Left ventricle myocardium superior (tissue), 1 donor: ENCODE data around the gene ATP5F1E. TPM values are rescaled to one million over a fixed set of nuclear protein-coding genes. Genes with fewer than 3 reads are reported as not detected.
A peak's percentile ranks its signal among the peaks of the same experiment; 100 is the strongest.
"Not testable (repeated sequence)": the region's sequence is repeated elsewhere in the genome, so short reads cannot be mapped to it uniquely, and the experiment has no call there.

ENCODE experiments used
- ATAC-seq: fragments of 200-7000 bp; cut with Tn5 transposase; one replicate; pipeline ENCODE4 v1.9.1; 2020; ENCODE audit warnings: mild to moderate bottlenecking, moderate library complexity
- DNase-seq: peaks from one replicate; pipeline ENCODE4 v3.0.0-alpha.2; 2020
- intact Hi-C: fragments of 100-400 bp; cut with micrococcal nuclease; formaldehyde crosslinking; loops from one replicate; pipeline ENCODE4 v1.11.0; 2022
- total RNA-seq: library from RNA; stranded (reverse); fragmentation: NEBNext Ultra II Directional; extraction: Animal tissue kit (Norgen Biotek cat#: 25700); gene quantifications from one replicate; pipeline ENCODE4 v1.2.1, GENCODE V29; 2021
- donor health status: DM: no; HTN: yes; CAD: no; lungs with severe emphysema.

ATP5F1E gene
- total RNA-seq, 1 donor from 2014 or later, result 128 TPM

DNA sequence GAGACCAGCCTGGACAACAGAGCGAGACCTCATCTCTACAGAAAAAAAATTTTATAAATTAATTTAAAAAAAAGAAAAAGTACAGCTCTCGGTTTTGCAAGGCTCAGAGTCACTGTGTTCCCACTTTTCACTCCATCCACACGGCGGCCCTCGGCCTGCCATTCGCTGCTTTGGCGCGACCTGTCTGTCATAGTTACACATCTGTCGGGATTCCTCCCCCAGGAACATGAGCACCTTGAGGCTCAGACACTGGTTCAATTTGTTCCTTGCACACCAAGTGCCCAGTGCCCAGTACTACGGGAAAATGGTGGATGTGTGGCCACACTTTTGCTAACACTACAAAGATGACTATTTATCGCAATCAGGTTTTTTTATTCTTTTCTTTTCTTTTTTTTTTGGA, 33.5 kb downstream of the ATP5F1E start:
- DNase-seq (no peak), ATAC-seq (no peak)
- intact Hi-C loops, result no loop called here

DNA sequence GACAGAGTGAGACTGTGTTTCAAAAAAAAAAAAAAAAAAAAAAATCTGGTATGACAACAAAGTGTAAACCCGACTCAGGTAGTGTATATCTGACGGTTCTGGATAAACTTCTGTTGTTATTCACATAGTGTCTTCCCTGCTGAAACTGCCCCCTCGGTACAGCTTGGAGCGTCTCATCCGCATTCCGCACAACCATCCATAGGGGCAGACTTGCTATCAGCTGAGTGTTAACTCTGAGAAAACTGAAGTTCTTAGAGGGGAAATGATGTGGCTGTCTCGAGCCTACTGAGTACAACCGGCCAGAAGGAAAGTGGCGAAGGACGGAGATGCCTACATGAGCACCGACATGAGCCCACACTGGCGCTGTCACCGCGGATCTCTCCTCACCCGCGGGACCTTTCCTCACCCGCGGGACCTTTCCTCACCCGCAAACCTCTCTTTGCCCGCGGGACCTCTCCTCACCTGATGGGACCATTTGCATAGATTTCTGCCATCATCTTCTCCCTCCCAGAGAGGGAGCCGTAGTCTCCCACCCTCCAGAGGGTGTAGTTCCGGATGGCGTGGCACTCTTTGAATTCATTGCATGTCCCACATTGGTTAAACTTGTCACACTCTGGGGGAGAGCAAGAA, 34.9 kb downstream of the ATP5F1E start:
- no peak for ATAC-seq
- DNase-seq, result no peak
- intact Hi-C loops, result no loop called here

GRCh38 chr20:58996226-58996611, 35.9 kb downstream of the ATP5F1E start:
- ATAC-seq (no peak), DNase-seq (no peak)
- intact Hi-C loops, result no loop called here

DNA sequence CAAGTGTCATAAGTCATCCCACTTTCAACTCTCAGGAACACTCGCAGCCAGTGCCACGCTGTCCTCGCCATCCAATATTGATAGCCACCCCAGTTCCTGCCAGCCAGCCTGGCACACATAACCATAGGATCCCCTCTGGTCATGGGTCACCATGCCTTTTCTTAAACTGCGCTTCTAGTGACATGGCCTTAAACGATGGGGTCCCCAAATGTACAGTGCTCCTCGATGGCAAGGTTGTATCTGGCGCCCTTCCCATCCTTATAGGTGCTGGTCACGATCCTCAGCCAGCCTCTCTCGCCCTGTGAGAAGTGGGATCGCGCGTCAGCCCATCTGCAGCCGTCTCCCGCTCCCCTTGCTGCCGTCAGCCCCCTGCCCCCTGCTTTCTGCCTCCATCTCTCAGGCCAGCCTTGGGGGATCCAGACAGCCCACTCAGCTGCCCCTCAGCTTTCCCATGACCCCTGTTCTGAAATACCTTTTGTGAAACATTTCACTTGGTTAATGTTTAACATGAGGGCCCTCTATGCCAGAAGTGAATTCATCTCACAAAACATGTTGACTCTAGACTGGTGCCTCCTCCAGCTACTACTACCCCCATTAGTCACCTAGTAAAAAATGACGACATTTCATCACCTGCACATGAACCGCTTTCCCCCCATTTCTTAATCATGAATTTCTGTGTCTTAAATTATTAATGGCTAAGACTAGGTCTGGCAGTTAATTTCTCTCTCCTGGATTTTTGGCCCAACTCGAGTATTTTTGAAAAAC, 36.5 kb downstream of the ATP5F1E start:
- DNase-seq (no peak), ATAC-seq (no peak)
- intact Hi-C loops, result no loop called here

DNA sequence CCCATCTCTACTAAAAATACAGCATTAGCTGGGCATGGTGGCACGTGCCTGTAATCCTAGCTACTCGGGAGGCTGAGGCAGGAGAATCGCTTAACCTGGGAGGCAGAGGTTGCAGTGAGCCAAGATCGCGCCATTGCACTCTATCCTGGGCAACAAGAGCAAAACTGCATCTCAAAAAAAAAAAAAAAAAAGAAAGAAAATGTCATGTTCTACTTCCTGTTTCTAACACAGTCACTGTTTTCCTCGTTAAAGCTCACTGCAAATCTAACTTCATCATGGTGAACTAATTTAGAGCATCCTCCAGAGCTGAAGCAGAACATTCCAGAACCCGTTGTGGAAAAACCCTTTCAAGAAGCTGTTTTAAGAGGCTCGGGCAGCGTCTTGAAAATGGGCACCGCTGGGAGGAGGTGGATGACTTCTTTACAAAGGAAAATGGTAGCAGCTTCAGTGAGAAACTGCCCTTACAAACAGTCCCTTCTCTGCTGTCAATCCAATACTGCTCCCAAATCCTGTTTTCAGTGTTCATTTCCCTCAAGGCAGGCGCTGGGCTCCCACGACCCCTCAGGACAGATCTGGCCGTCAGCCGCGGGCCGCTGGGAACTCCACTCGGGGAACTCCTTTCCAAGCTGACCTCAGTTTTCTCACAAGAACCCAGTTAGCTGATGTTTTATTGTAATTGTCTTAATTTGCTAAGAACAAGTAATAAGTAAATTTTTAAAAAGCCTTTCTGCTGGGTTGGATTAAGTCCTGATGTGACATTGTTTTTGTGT, 37.6 kb downstream of the ATP5F1E start:
- DNase-seq (peak; percentile 42), ATAC-seq (peak; percentile 22)
- intact Hi-C loops, result loop anchor here (5.0 kb wide), 1 partner anchor 97 kb away; no protein-coding TSS in a partner anchor

DNA sequence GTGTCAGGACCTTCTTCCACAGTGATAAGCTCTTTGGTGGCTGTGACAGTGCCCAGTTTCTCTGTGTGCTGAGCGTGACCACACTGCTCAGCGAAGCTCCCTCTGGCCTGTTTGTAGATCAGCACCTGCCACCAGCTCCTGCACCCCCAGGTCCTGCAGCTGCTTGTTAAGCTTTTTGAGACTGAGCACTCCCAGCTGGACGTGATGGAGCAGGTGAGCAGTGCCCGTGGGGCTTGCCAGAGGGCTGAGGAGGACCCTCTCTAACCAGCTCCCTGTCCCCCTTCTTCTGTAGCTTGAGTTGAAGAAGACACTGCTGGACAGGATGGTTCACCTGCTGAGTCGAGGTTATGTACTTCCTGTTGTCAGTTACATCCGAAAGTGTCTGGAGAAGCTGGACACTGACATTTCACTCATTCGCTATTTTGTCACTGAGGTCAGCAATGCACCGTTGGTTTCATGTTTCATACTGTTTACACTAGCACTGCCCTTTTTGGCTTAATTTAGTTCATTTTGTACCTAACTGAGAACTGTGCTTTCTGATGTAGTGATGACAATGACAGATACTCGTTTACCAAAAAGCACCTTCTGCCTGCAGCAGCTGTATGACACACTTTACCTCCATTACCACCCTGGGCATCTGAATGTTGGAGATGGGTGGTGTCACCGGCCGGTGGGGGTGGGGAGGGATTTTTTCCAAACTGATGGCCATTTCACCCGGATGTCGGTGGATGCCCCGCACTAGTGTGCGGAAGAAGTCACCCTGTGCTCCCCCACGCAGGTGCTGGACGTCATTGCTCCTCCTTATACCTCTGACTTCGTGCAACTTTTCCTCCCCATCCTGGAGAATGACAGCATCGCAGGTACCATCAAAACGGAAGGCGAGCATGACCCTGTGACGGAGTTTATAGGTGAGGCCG, 38.5 kb downstream of the ATP5F1E start:
- DNase-seq (no peak), ATAC-seq (no peak)
- intact Hi-C loops, result loop anchor here (5.0 kb wide), 1 partner anchor 96 kb away; no protein-coding TSS in a partner anchor

DNA sequence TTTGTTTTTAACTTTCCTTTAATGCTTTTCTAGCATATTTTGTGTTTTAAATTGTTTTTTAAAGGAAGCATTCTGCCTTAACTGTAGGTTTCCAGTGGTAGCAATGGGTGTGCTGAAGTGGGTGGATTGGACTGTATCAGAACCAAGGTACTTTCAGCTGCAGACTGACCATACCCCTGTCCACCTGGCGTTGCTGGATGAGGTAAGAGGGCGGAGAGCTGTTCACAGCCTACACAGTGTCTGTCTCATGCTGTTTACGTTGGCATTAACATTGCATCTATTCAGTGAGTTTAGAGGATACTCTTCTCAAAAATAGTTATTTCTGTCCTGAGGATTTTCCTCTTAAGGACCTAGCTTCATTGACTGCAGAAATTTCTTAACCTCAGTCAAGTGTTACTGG, 39.2 kb downstream of the ATP5F1E start:
- DNase-seq (no peak), ATAC-seq (no peak)
- intact Hi-C loops, result loop anchor here (5.0 kb wide), 1 partner anchor 96 kb away; no protein-coding TSS in a partner anchor

- DNase-seq (no peak), ATAC-seq (no peak)
- intact Hi-C loops, result loop anchor here (5.0 kb wide), 1 partner anchor 94 kb away; no protein-coding TSS in a partner anchor
These were observed 40.4 kb downstream of the ATP5F1E start for GRCh38 chr20:58991715-58992114.

GRCh38 chr20:58990651-58991445, 41.3 kb downstream of the ATP5F1E start:
- no peak for DNase-seq
- ATAC-seq, result no peak
- intact Hi-C loops, result loop anchor here (5.0 kb wide), 1 partner anchor 94 kb away; no protein-coding TSS in a partner anchor

- intact Hi-C loops, result no loop called here
- no peak for ATAC-seq
- DNase-seq, result no peak
These were observed 42.9 kb downstream of the ATP5F1E start for GRCh38 chr20:58989196-58989595.

DNA sequence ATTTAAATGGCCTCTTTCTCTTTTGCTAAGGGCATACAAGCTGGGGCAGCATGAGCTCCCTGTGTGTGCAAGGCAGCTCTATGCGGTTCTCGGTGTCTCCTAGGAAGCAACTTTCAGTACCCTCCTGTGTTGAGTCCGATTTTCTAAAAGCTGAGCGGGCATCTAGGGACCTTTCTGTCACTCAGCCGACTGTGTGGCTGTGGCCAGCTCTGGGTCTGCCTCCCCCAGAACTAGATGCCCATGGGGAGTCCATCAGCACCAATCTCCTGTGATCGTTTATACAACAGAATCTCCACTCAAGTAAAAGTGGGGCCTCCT, 43.6 kb downstream of the ATP5F1E start:
- intact Hi-C loops, result no loop called here
- no peak for DNase-seq
- no peak for ATAC-seq

- ATAC-seq (no peak), DNase-seq (no peak)
- intact Hi-C loops, result no loop called here
These were observed 44.2 kb downstream of the ATP5F1E start for GRCh38 chr20:58987790-58988564.

DNA sequence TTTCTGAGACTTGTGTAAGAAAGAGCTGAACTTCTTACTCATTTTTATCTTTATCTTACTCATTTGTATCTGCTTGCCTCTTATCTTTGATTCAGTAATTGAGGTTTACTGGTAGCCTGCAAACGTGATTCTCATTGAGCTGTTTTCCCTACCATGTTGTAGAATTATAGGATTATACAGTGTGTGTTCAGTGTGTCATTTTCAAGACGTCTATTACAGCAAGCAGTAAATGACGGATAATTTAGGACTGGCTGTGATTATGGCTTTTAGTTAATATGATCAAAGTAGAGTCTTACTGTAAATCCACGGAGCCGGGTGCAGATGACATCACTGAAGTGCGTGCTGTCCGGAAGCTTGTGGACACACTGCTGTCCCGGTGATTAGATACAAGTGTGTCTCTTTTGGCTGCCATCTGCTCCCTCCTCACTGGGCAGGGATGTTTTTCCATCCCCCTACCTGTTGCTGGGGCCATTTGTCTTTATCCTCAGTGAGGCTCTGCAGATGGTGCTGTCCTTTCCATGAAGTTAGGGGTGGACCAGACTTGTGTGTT, 45.1 kb downstream of the ATP5F1E start:
- no peak for ATAC-seq
- DNase-seq, result no peak
- intact Hi-C loops, result no loop called here

DNA sequence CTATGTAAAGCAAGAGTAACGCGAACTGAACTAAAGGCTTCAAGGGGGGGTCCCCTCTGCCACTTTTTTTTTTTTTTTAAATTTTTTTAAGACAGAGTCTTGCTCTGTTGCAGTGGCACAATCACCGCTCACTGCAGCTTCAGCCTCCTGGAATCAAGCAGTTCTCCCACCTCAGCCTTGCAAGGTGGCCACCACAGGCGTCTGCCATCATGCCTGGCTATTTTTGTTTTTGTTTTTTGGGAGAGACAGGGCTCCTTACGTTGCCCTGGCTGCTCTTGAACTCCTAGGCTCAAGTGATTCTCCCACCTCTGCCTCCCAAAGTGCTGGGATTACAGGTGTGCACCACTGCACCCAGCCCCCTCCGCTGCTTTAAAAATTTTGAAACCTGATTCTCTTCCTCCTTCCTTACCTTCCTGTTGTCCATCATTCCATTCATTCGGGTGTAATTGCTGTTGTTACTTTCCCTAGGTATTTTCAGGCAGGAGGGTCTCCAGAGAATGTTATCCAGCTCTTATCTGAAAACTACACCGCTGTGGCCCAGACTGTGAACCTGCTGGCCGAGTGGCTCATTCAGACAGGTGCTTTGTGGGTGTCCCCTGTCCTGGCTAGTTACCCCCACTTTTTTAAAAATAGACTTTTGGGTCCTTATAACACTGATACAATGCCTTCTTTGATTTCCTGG, 45.7 kb downstream of the ATP5F1E start:
- intact Hi-C loops, result no loop called here
- DNase-seq, result no peak
- no peak for ATAC-seq

- DNase-seq (no peak), ATAC-seq (peak; percentile 15)
- intact Hi-C loops, result no loop called here
These were observed 46.5 kb downstream of the ATP5F1E start for GRCh38 chr20:58985656-58986055.

GRCh38 chr20:58984691-58985090, 47.4 kb downstream of the ATP5F1E start:
- intact Hi-C loops, result no loop called here
- no peak for DNase-seq
- ATAC-seq, result no peak

- intact Hi-C loops, ATAC-seq, DNase-seq: not testable (repeated sequence)
These were observed 49.0 kb downstream of the ATP5F1E start for GRCh38 chr20:58983115-58983468.
